Activated CD4-positive, alpha-beta memory T cell treated with anti-CD3 and anti-CD28 coated beads, Interleukin-2, amount 10 ng/mL, durations not matched to agents 7 days and 5 days (primary cell): ENCODE results near the gene ANXA2. TPM values are rescaled to one million over a fixed set of nuclear protein-coding genes. Genes with fewer than 3 reads are reported as not detected.
A peak's percentile ranks its signal among the peaks of the same experiment; 100 is the strongest.
"Not testable (repeated sequence)": the region's sequence is repeated elsewhere in the genome, so short reads cannot be mapped to it uniquely, and the experiment has no call there.

Source experiments
- CTCF ChIA-PET: fragments of 350-600 bp; sonication (Branson Sonifier 250); formaldehyde crosslinking; loops from one replicate; lab custom pipeline; 2021; ENCODE audit warnings: antibody characterized with exemption, inconsistent platforms; lab: Charles Lee
- POLR2A ChIA-PET: fragments of 350-600 bp; sonication (Branson Sonifier 250); formaldehyde crosslinking; loops from one replicate; lab custom pipeline; 2021; ENCODE audit warnings: antibody characterized with exemption; lab: Charles Lee
- DNase-seq: peaks from one replicate; pipeline ENCODE4 v3.0.0-alpha.2; 2020
- H3K27ac Mint-ChIP-seq: one replicate; pipeline ENCODE4 v1.8.0; 2021; ENCODE audit warnings: mild to moderate bottlenecking, mixed read lengths
- H3K27me3 Mint-ChIP-seq: one replicate; pipeline ENCODE4 v1.8.0; 2021; ENCODE audit warnings: mixed read lengths
- H3K36me3 Mint-ChIP-seq: one replicate; pipeline ENCODE4 v1.8.0; 2021; ENCODE audit warnings: low read depth, mixed read lengths
- H3K4me1 Mint-ChIP-seq: one replicate; pipeline ENCODE4 v1.8.0; 2021; ENCODE audit warnings: mixed read lengths
- H3K4me3 Mint-ChIP-seq: one replicate; pipeline ENCODE4 v1.8.0; 2021; ENCODE audit warnings: mild to moderate bottlenecking, mixed read lengths
- H3K9me3 Mint-ChIP-seq: one replicate; pipeline ENCODE4 v1.8.0; 2021; ENCODE audit warnings: mixed read lengths
- total RNA-seq, 2 experiments: library from RNA; stranded (reverse); gene quantifications; one replicate each; pipeline ENCODE4 v1.2.3, GENCODE V29; 2021

ANXA2 gene
- total RNA-seq, 2 experiments from 2014 or later: 558 to 566 TPM

DNA sequence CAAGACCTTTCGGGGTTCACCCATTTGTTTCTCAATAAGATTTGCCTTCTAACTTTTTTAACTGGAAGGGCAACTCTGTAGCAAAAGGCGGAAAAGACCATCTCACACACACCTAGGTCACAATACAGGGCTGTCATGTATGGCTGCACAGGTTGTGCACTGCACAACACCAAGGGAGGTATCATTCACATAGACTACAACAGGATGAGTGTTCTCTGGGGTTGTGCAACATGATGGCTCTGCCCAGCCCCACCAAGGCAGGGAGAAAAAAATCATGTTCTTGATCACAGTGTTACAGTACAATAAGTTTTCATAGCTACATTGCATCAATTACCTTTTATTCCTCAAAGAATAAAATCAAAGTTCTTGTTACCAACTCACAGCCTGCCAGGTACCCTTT, 52.8 kb downstream of the ANXA2 start:
- H3K36me3 Mint-ChIP-seq: peaks cover 48% of the 10 kb centered on the region
- ChIA-PET POLR2A (no interaction called here), CTCF (interaction anchor here (1.9 kb wide), 1 partner anchor 15 kb away, joined by 8 read pairs; no protein-coding TSS in a partner anchor)
- H3K9me3 Mint-ChIP-seq: no peaks in the 10 kb centered on the region
- no peak overlapping the region for H3K27ac Mint-ChIP-seq
- no peak for DNase-seq
- peaks cover 3% of the 10 kb centered on the region for H3K4me1 Mint-ChIP-seq
- no peaks in the 10 kb centered on the region for H3K27me3 Mint-ChIP-seq
- H3K4me3 Mint-ChIP-seq: no peak overlapping the region

GRCh38 chr15:60344461-60344860, 53.3 kb downstream of the ANXA2 start:
- Mint-ChIP-seq H3K27me3 (no peaks in the 10 kb centered on the region), H3K36me3 (peaks cover 46% of the 10 kb centered on the region)
- CTCF ChIA-PET: interaction anchor here (1.4 to 1.9 kb wide), 2 partner anchors 16 to 18 kb away, joined by 4 to 8 read pairs; no protein-coding TSS in a partner anchor

DNA sequence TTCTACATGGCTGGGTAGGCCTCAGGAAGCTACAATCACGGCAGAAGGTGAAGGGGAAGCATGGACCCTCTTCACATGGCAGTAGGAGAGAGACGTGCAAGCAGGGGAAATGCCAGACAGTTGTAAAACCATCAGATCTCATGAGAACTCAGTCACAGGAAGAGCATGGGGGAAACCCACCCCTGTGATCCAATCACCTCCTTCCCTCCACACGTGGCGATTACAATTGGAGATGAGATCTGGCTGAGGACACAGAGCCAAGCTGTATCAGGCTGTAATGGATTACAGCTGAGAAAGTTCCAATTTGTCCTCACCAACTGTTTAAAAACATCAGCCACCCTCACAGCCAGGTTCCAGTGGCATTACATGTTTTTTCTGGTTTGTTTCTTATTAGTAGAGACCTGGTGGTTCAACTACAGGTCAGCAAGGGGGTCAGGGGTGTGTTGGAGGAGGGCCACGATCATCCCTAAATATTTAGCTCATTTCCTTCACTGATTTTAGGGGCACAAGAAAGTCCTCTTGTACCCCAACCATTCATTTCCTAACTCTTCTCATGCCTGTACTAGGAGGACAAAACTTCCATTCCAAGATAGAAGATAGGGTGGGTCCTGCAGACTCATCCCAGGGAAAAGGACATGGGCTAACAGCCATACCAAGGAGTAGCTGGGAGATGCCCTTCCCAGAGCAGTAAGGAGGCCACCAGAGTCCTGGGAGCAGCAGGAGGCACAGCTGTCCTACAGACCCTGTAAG, 54.4 kb downstream of the ANXA2 start:
- ChIA-PET CTCF (interaction anchor here (0.6 to 1.9 kb wide), 3 partner anchors 17 to 652 kb away, joined by 3 to 8 read pairs (median 4); no protein-coding TSS in a partner anchor), POLR2A (no interaction called here)
- H3K4me1 Mint-ChIP-seq: no peaks in the 10 kb centered on the region
- no peak overlapping the region for H3K4me3 Mint-ChIP-seq
- H3K36me3 Mint-ChIP-seq: peaks cover 39% of the 10 kb centered on the region
- H3K9me3 Mint-ChIP-seq: no peaks in the 10 kb centered on the region
- H3K27me3 Mint-ChIP-seq: no peaks in the 10 kb centered on the region
- no peak overlapping the region for H3K27ac Mint-ChIP-seq
- DNase-seq: no peak

More at GRCh38 chr15:60344461-60344860, 53.3 kb downstream of the ANXA2 start:
- Mint-ChIP-seq H3K4me3 (no peak overlapping the region), H3K4me1 (peaks cover under 1% of the 10 kb centered on the region), H3K27ac (no peak overlapping the region), H3K9me3 (no peaks in the 10 kb centered on the region)
- no peak for DNase-seq
- POLR2A ChIA-PET: interaction anchor here (0.6 to 0.8 kb wide), 2 partner anchors 18 to 122 kb away, joined by 3 to 4 read pairs; no protein-coding TSS in a partner anchor

DNA sequence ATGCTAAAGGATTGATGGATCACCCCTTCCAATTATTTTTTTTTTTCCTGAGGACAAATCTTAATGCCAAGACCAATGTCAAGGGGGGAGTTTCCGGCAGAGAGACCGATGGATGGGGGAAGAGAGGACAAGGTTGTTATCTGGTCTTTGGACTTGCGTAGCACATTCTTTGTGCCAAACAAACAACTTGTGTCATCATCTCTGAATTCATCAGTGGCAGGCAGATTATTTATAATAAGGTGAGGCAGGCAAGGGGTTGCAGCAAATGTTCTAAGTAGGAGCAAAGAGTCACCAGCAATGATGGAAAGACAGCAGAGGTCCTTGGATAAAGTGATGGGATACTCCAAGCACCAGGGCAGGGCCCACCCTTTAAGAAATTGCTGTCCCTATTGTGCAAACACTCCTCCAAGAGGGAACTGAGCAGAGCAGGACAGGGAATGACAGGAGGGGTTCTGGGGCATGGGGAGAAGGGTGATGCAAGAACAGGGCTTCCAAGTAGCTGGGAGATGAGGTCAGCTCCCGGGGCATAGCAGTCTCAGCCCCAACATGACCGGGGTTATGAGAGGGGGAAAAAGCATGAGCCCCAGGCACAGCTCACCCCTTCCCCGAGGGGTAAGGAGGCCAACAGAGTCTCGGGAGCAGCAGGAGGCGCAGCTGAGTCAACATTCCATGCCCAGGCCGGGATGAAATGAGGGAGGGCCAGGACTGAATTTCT, 57.4 kb downstream of the ANXA2 start:
- Mint-ChIP-seq H3K27ac (no peak overlapping the region), H3K27me3 (peaks cover 4% of the 10 kb centered on the region), H3K9me3 (no peaks in the 10 kb centered on the region), H3K36me3 (peaks cover 9% of the 10 kb centered on the region), H3K4me1 (no peaks in the 10 kb centered on the region), H3K4me3 (no peak overlapping the region)
- POLR2A ChIA-PET: no interaction called here
- no peak for DNase-seq
- CTCF ChIA-PET: no interaction called here

DNA sequence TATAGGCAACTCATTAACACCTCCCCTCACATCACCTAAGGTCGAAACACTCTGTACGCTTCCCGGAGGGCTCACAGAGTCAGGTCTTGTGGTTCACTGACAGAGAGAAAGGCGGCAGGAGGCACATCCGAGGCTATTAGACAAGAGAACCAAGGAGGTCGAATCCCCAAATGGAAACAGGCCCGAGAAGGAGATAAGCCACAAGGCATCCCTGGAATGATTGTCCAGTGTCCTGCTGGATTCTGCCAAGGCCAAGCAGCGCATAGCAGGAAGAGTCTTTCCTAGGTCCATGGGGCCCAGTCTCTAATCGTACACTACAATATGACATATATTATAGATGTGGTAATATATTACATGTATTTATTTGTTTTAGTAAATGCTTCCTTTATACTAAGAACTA, 58.5 kb downstream of the ANXA2 start:
- POLR2A ChIA-PET: no interaction called here

DNA sequence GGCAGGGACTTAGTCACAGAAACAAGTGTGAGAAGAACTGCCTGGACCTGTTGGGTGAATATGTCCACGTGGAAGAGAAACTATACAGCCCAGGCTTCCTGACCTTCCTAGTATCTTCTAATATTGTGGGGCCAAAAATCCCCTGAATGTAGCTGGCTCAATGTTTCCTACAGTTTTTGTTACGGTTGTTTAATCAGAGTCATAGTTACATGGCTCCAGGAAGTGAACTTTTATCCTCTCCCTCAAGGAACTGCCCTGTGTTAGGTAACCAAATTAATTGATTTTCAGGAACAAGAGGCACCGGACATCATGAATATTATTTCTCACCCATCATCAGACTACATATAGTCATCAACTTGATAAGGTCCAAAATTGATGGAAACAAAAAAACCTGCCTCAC, 59.0 kb downstream of the ANXA2 start:
- ChIA-PET CTCF (interaction anchor here (2.3 kb wide), 1 partner anchor 13 kb away, joined by 6 read pairs; no protein-coding TSS in a partner anchor), POLR2A (no interaction called here)
- H3K4me1 Mint-ChIP-seq: no peaks in the 10 kb centered on the region
- H3K27me3 Mint-ChIP-seq: peaks cover 20% of the 10 kb centered on the region
- no peaks in the 10 kb centered on the region for H3K36me3 Mint-ChIP-seq
- no peaks in the 10 kb centered on the region for H3K9me3 Mint-ChIP-seq
- H3K27ac Mint-ChIP-seq: no peak overlapping the region
- no peak for DNase-seq
- H3K4me3 Mint-ChIP-seq: no peak overlapping the region

More for the DNA sequence above, 58.5 kb downstream of the ANXA2 start:
- peaks cover 16% of the 10 kb centered on the region for H3K27me3 Mint-ChIP-seq
- H3K27ac Mint-ChIP-seq: no peak overlapping the region
- H3K4me3 Mint-ChIP-seq: no peak overlapping the region
- H3K9me3 Mint-ChIP-seq: no peaks in the 10 kb centered on the region
- CTCF ChIA-PET: no interaction called here
- no peaks in the 10 kb centered on the region for H3K4me1 Mint-ChIP-seq
- no peaks in the 10 kb centered on the region for H3K36me3 Mint-ChIP-seq
- no peak for DNase-seq

- no peak overlapping the region for H3K4me3 Mint-ChIP-seq
- no peak overlapping the region for H3K27ac Mint-ChIP-seq
- H3K27me3 Mint-ChIP-seq: peaks cover 37% of the 10 kb centered on the region
- ChIA-PET POLR2A (no interaction called here), CTCF (interaction anchor here (2.3 kb wide), 1 partner anchor 11 kb away, joined by 6 read pairs; no protein-coding TSS in a partner anchor)
- H3K36me3 Mint-ChIP-seq: no peaks in the 10 kb centered on the region
- H3K9me3 Mint-ChIP-seq: no peaks in the 10 kb centered on the region
- no peaks in the 10 kb centered on the region for H3K4me1 Mint-ChIP-seq
- no peak for DNase-seq
Observed at GRCh38 chr15:60337076-60337475, 60.7 kb downstream of the ANXA2 start.

DNA sequence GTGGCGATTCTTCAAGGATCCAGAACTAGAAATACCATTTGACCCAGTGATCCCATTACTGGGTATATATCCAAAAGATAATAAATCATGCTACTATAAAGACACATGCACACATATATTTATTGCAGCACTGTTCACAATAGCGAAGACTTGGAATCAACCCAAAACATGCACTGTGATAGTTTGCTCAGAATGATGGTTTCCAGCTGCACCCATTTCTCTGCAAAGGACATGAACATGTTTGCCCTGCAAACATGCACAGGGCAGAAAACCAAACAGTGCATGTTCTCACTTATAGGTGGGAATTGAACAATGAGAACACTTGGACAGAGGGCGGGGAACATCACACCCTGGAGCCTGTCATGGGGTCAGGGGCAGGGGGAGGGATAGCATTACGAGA, 62.5 kb downstream of the ANXA2 start:
- H3K4me3 Mint-ChIP-seq, H3K36me3 Mint-ChIP-seq, POLR2A ChIA-PET, H3K9me3 Mint-ChIP-seq, H3K4me1 Mint-ChIP-seq, H3K27ac Mint-ChIP-seq, DNase-seq: not testable (repeated sequence)
- H3K27me3 Mint-ChIP-seq: peaks cover 42% of the 10 kb centered on the region
- CTCF ChIA-PET: interaction anchor here (1.2 kb wide), 1 partner anchor 8 kb away, joined by 4 read pairs; no protein-coding TSS in a partner anchor

DNA sequence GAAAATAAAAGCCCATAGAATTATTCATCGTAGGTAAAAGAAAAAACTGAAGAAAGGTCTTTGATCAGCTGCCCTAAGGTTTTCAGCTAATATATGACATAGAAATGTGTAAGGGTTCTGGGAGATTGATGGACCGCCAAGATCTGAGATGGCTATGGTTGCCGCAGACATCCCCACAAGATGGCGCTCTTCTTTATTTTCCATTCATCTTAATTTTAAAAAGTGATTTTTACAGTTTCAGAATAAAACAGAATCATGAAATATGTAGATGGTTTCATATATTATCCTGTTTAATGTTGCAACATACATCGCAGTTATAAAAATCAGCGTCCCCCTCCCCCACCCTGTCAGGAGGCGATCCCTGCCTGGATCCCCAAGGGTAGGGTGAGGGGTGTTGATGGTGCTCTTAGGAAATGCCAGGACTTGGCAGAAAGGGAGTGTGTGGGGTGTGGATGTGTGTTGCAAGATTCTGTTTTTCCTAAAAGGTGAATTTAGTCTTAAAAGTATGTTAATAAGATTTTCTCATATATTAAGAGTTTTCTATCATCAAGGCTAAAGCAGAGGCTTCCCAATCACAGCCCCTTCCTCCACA, 68.8 kb downstream of the ANXA2 start:
- DNase-seq: peak; percentile 32
- H3K36me3 Mint-ChIP-seq: no peaks in the 10 kb centered on the region
- H3K27ac Mint-ChIP-seq: no peak overlapping the region
- H3K4me1 Mint-ChIP-seq: peaks cover 15% of the 10 kb centered on the region
- POLR2A ChIA-PET: interaction anchor here (1.0 kb wide), 1 partner anchor 69 kb away, joined by 3 read pairs; the partner anchor contains the start of gene ANXA2
- no peaks in the 10 kb centered on the region for H3K9me3 Mint-ChIP-seq
- H3K27me3 Mint-ChIP-seq: peaks cover 67% of the 10 kb centered on the region
- CTCF ChIA-PET: interaction anchor here (0.7 to 5.2 kb wide), 14 partner anchors 12 to 638 kb away, joined by 3 to 75 read pairs (median 3); no protein-coding TSS in a partner anchor
- H3K4me3 Mint-ChIP-seq: no peak overlapping the region

GRCh38 chr15:60326824-60327654, 70.7 kb downstream of the ANXA2 start:
- no peaks in the 10 kb centered on the region for H3K36me3 Mint-ChIP-seq
- ChIA-PET POLR2A (interaction anchor here (1.0 to 1.9 kb wide), 2 partner anchors 409 to 636 kb away, joined by 3 to 6 read pairs; no protein-coding TSS in a partner anchor), CTCF (interaction anchor here (0.6 to 5.2 kb wide), 44 partner anchors 9 to 1050 kb away, joined by 3 to 75 read pairs (median 4); partner anchors contain the start of gene FOXB1)
- no peak overlapping the region for H3K27ac Mint-ChIP-seq
- peaks cover 60% of the 10 kb centered on the region for H3K27me3 Mint-ChIP-seq
- no peaks in the 10 kb centered on the region for H3K9me3 Mint-ChIP-seq
- no peak overlapping the region for H3K4me3 Mint-ChIP-seq
- H3K4me1 Mint-ChIP-seq: peaks cover 15% of the 10 kb centered on the region
- DNase-seq: peak; percentile 39

DNA sequence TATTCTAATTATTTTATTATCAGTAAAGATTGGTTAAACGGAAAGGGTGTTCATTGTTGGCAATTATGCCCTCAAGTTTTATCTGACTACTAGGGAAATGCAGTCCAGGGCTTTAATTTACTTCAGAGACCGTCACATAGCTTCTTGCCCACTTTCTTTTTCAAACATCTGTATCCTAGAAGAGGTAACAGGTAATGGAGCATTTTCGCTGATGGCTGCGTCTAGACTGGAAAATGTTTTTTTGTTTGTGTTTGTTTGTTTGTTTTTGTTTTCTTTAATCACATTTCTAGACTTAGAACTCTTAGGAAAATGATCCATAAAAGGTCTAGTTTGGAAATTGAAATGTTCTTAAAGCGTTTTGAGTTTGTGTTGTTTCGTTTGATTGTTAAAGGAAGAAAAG, 71.4 kb downstream of the ANXA2 start:
- Mint-ChIP-seq H3K4me3 (no peak overlapping the region), H3K4me1 (peaks cover 15% of the 10 kb centered on the region), H3K27me3 (peaks cover 59% of the 10 kb centered on the region), H3K27ac (no peak overlapping the region), H3K9me3 (no peaks in the 10 kb centered on the region), H3K36me3 (no peaks in the 10 kb centered on the region)
- ChIA-PET CTCF (interaction anchor here (0.6 to 5.2 kb wide), 44 partner anchors 8 to 1050 kb away, joined by 3 to 75 read pairs (median 4); partner anchors contain the start of gene FOXB1), POLR2A (interaction anchor here (1.9 kb wide), 1 partner anchor 408 kb away, joined by 6 read pairs; no protein-coding TSS in a partner anchor)
- no peak for DNase-seq
